Caki2 (cell line): ENCODE data around the gene SEMA6A. TPM values are rescaled to one million over a fixed set of nuclear protein-coding genes. Genes with fewer than 3 reads are reported as not detected.
A peak's percentile ranks its signal among the peaks of the same experiment; 100 is the strongest.

Experiments
- DNase-seq: peaks from one replicate; pipeline ENCODE4 v3.0.0-alpha.2; 2015; ENCODE audit warnings: low read depth
- in situ Hi-C: cut with HindIII; loops from 2 replicates; pipeline ENCODE4 v1.10.0; 2016; ENCODE audit warnings: low sequenced_read_pairs, low pct_unique_long_range_greater_than_20kb, mixed read lengths
- total RNA-seq: library from RNA; depleted of rRNA; stranded (reverse); fragments of >200 nt; shearing (Covaris generic); gene quantifications from 2 replicates; pipeline ENCODE4 v1.2.3, GENCODE V29; 2014; ENCODE audit warnings: low replicate concordance; rRNA removed

SEMA6A gene, protein sequence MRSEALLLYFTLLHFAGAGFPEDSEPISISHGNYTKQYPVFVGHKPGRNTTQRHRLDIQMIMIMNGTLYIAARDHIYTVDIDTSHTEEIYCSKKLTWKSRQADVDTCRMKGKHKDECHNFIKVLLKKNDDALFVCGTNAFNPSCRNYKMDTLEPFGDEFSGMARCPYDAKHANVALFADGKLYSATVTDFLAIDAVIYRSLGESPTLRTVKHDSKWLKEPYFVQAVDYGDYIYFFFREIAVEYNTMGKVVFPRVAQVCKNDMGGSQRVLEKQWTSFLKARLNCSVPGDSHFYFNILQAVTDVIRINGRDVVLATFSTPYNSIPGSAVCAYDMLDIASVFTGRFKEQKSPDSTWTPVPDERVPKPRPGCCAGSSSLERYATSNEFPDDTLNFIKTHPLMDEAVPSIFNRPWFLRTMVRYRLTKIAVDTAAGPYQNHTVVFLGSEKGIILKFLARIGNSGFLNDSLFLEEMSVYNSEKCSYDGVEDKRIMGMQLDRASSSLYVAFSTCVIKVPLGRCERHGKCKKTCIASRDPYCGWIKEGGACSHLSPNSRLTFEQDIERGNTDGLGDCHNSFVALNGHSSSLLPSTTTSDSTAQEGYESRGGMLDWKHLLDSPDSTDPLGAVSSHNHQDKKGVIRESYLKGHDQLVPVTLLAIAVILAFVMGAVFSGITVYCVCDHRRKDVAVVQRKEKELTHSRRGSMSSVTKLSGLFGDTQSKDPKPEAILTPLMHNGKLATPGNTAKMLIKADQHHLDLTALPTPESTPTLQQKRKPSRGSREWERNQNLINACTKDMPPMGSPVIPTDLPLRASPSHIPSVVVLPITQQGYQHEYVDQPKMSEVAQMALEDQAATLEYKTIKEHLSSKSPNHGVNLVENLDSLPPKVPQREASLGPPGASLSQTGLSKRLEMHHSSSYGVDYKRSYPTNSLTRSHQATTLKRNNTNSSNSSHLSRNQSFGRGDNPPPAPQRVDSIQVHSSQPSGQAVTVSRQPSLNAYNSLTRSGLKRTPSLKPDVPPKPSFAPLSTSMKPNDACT
- 0.32 and 2.2 TPM in 2 replicates for total RNA-seq

DNA sequence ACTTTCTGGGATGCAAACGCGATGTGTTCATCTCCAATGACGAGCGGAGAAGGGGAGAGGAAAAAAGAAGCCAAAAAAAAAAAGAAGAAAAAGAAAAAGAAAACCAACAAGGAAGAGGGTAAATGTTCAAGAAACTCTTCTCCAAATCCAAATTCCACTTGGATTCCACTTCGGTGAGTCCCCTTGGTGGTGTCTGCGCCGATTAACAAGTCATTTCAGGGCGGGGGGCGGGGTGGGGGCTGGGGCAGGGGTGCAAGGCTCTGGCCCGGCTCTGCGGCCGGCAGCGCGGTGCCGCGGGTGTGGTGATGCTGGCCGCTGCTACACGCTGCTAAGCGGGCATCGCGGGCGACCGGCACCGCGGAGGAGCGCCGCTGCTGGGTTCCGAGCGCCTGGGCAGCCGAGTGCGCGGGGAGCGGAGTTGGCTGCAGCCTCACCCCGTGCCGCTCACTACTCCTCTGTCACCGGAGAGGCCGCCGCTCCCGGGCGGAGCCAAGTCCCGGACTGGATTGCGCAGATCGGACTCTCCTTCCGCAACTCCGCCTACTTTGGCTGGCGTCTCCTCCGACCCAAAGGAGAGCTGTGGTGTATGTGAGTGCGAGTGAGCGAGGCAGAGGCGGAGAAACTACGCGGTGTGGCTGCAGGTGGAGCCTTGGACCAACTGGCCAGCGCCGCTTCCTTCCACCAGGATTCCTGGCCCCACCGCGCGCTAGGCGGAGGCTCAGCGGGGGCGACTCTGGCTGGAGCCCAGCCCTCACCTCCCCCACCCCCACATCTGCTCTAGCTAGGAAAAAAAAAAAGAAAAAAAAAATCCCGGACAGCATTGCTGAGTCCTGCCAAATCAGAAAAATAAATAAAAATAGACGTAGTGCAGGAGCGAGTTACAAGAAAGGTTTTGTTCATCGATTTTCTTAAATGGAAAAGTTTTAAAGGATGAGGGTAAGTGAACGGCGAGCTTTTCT lies at the start of gene SEMA6A:
Gene SEMA6A (minus strand): TSS at position 457 of the 959 bp plus-strand sequence. CDS start 69,879 bp downstream, outside the sequence.
- in situ Hi-C loops, result no loop called here
- peak; percentile 90 for DNase-seq

DNA sequence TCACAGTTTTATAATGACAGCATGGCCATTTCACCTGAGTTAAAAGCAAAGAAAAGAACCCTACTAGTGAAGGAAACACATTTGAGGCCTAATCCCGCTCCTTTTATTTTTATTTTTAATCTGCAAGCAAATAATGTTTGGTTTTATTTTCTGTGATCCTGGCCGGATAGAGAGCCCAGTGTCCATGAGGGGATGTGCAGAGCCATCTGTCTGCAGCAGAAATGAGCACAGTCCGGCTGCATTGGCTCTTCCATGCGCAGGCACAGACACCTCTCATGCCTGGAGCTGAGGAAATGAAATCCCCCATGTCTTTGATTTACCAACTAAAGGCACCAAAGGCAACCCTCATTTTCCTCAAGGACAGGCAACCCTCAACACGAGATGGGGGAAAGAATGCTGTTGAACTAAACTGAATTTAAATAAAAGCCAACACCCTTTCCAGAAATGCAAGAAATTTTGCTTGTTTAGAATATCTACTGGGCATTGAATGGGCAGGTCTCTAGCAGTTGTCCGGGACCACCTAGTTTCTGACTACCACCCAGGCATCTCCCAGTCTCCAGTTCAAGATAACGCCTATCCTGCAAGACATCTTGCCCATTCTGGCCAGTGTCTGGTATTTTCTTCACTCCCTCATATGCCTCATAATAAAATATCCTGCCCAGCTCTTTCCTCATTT lies 47.9 kb upstream of the SEMA6A start:
- DNase-seq, result no peak
- in situ Hi-C loops, result no loop called here

DNA sequence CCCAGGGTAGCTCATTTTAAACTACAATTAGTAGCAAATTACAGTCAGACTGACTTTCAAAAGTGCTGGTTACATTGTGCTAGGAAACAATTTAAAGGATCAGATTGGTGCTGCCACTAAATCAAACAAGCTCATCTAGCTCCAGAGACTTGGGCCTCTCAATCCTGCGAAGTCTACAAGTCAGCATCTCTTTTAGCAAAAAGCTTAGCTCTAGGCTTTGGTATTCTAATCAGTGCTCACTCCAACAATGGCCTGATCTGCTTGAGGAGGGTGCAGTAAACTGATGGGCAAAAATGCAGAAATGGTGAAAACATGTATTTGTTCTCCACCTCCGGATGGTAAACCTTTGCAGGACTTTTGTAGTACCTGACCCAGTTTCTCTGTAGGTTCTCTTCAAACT lies 47.0 kb upstream of the SEMA6A start:
- in situ Hi-C loops, result no loop called here

DNA sequence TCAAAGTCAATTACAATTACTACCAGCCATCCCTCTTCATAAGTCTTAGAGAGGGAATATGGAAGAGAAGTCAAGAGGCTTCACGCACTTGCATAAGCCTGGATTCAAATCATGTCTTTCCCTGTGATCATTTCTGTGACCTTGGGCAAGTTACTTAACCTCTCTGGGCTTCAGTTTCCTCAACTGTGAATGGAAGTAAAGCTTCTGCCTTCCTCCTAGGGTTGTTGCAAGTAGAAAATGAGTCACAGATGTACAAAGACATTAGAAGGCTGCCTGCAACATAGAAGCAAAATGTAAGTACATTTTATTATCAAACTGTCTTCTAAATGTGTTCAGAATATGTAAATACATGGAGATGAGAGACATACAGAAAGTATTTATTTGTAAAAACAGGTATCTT lies 42.3 kb upstream of the SEMA6A start:
- DNase-seq, result no peak
- in situ Hi-C loops, result no loop called here

More for the DNA sequence above, 47.0 kb upstream of the SEMA6A start:
- DNase-seq, result no peak

DNA sequence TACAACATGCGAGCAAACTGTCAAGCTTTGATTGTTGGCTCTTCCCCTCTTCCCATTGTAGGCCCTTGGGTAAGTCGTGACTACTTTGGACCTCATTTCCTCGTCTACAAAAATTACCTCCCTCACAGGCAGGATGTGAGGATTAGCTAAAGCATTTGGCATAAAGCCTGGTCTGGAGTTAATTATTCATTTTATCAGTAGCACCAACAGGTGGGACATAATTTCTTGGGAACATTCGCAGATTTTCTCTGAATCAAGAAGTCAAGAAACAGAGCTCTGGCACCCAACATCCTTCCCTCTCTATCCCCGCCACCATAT lies 39.9 kb upstream of the SEMA6A start:
- DNase-seq, result peak; percentile 4
- in situ Hi-C loops, result no loop called here

DNA sequence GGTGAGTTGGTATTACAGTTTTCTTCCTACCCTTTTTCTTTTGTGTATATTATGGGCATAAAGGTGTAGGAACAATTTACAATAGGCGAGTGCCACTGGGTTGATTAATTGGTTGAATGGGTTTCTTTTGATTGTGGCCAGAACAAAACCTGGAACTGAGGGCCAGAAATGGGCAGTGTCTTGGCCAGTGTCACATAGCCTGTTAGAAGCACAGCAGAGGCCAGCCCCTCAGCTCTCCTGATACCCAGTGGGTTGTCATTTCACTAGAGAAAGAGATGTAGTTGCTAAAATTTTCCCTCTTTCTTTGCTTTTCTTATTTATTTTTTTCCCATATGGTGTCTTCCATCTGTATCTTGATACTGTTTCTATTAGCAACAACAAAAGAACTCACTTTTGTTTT lies 38.8 kb upstream of the SEMA6A start:
- in situ Hi-C loops, result no loop called here
- DNase-seq, result no peak

DNA sequence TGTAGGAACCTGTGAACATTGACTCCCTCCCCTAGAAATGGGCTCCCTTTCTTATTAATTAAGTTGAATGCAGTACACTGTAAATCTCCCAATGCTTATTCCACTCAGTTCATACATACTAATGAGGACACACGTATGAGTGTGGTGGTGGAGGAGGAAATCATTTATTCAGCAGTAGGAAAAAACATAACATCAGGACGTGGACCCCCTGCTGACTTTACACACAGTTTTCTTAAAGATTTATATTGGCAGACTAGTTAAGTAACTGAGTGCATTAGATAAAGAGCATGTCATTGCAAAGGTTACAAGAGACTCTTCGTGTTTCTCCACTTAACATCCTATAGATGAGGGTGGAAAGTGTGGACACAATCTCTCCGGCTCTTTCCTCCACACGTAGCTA lies 37.8 kb upstream of the SEMA6A start:
- in situ Hi-C loops, result no loop called here
- no peak for DNase-seq

DNA sequence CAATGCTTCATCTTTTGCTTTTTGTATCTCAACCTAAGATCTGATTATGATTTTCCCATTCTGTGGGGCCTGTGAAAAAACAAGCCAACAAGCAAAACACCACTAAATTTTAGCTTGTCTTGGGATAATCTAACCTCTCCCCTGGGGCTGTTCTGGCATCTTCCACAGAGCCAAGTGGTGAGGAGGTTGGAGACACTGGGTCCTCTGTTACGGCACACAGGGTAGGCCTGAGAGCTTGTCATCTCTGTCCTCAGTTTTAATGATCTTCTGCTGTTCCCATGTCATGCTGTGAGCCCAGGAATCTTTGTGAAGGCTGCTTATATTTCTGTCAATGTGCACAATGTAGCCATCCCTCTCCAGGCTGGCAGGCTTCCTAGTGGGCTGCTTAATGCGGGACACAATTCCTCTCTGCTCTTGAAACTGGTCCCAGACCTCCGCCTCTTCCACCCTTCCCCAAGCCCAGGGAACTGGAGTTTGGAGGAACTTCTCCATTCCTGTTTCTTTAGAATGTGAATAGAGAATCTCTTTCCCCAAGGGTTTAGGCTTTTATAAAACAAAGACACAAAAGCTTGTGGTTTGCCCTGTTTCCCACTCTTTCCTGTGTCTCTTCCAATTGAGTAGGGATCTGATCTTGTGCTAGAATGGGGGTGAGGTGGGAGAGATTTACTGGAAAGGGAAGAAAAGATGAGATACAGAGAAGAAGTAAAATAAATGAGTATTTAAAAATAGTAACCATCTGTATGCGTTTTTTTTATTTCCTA lies 30.9 kb upstream of the SEMA6A start:
- no peak for DNase-seq

DNA sequence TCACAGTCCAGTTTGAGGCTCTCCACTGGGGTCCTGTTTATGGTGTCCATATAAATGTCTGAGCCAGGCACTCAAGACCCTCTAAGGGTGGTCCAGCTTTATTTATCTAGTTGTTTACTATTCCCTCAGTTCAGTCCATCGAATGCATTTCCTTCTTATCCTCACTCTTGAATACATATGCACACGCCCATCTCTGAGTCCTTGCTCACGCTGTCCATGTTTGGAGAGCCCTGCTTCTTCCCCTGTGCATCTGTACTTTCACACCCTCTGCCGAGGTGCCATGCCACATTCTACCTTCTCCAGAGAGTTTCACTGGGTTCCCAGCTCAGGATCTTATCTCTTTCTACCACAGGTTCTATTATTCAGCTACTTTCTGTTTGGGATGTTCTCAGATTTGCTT lies 30.2 kb upstream of the SEMA6A start:
- no peak for DNase-seq
- in situ Hi-C loops, result no loop called here

More for the DNA sequence above, 30.9 kb upstream of the SEMA6A start:
- in situ Hi-C loops, result no loop called here

DNA sequence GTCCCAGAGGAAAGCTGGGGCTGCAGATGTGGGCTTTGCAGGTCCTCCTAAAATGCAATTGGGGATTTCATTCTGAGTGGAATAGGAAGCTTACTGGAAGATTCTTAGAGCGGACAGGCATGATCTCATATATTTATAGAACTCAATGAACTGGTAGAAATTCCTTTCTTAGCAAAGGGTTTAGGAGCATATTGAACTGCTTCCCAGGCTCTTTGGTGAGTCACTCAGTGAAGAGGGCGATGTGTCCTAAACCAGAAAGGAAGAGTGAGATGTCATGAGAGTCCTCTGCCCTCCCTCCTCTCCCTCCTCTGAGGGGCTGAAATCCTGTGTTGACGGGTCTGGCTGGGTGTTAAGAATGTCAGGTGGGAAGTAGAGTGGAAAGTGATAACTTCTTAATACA lies 26.3 kb upstream of the SEMA6A start:
- in situ Hi-C loops, result no loop called here
- DNase-seq, result peak; percentile 36

DNA sequence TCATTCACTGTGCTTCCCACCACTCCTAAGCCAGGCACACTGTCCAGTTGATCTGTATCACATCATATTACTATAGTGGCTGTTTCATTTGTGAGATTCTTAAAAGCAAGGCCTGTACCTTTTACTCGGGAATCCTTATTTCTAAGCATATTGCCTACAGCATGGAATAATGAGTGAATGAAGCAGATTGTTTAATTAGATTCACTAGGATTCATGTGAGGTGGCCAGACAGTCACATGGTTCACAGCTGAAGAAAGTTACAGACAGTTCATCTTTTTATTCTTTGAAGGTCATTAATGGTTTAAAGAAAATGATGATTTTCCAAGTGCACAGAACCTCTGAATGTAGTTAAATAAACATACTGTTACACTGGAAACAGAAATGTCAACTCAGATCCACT lies 24.3 kb upstream of the SEMA6A start:
- in situ Hi-C loops, result no loop called here
- DNase-seq, result no peak

DNA sequence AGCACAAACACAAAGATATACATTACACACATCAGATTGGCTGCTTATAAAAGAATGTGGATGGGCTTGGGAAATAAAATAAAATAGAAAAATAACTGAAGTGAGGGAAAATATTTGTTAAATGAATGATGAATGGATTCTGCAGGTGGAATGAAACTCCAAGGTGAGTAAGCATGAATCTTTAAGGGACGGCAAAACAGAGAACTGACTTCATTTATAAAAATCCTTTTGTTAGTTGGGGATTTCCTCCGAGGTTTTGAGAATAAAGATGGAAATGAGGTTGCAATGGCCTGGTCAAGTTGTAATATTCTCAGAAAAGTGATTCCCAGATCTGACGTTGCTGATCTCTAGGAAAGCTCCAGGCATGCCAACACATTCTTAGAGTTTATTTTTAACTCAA lies 20.9 kb upstream of the SEMA6A start:
- in situ Hi-C loops, result no loop called here
- DNase-seq, result no peak

DNA sequence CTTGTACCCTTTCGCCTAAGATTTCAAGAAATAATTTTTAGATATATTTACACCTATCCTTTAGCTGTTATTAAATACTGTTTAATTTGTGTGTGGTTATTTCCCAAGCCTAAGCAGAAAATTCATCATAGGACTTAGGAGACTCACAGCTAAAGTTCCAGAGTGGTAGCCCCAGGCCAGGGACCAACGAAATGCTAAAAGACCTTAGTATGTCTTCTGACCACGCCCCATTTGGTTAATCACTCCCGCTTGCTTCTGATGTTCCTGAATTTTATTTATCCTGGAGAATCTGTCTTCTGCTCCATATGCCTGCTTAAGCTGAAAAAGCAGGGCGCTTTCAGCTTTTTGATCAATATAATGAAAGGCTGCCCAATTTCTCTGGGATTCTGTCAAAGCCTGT lies 18.7 kb upstream of the SEMA6A start:
- DNase-seq, result no peak

DNA sequence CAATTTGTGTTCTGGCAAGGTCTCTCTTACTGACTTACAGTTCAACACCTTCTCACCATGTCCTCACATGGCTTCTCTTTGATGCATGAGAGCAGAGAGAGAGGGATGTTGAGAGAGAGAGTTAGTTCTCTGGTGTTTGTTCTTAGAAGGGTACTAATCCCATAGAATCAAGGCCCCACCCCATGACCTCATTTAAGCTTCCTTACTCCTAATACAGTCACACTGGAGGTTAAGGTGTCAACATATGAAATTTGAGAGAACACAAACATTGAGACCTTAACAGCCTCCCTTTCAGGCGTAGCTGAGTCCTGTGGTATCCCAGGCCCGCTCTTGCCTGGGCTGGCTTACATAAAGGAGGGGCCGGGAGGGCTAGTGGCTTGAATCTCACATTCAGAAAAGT lies 10.6 kb upstream of the SEMA6A start:
- no peak for DNase-seq
- in situ Hi-C loops, result no loop called here

More for the DNA sequence above, 18.7 kb upstream of the SEMA6A start:
- in situ Hi-C loops, result no loop called here

DNA sequence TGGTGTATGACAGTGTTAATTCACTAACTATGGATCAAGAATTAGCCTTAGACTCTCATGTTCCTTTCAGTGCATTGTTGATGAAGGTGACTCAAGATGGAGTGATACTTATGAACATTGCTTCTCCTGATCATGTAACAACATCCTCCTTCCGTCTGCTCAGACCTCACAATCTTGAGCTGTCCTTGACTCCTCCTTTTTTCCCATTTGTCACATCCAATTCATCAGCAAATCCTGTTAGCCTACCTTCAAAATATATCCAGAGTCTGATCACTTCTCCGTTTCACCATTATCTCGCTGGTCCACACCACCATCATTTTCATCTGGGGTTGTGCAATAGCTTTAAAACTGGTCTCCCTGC lies 9.2 kb upstream of the SEMA6A start:
- in situ Hi-C loops, result no loop called here
- DNase-seq, result no peak

DNA sequence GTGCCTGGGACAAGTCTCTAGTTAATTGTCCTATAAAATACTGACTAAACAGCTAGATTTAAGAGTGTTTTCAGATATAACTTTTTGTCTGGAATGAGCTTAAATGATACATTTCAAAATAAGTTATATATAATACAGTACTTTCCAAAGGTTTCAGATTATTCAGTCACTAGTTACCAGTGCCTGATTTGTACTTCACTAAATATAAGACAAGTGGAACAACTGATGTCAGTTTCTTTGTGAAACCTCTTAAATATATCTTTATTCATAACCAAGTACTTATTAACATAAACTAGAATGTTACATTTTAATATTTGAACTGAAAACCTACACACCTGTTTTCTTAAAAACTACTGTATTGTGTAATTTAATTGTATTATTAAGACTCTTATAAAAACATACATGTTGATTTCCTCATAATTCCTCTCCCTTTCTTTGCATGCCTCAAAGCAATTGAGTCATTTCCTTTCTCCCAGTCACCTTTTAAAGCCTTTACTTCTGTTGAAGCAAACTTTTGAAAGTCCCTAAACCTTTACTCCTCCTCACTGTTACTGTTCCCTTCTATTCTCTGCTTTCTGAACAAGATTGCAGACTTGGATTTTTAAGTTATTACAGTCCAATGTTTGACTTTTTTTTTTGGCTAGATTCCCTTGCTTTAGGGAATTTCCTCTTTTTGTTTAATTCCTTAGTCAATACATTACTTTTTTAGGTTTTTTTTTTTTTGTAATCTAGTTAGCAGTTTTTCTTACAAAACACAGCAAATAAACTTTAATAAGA lies 8.7 kb upstream of the SEMA6A start:
- DNase-seq, result no peak
- in situ Hi-C loops, result no loop called here
